ENCODE data around the gene DUSP28. TPM values are rescaled to one million over a fixed set of nuclear protein-coding genes. Genes with fewer than 3 reads are reported as not detected.

The DUSP28 gene
- total and polyA plus RNA-seq, 2 of the 13 experiments (the other 11 are each of a cell fraction or from before 2014, with no cell fraction given): 5.2 to 8.6 TPM

DNA sequence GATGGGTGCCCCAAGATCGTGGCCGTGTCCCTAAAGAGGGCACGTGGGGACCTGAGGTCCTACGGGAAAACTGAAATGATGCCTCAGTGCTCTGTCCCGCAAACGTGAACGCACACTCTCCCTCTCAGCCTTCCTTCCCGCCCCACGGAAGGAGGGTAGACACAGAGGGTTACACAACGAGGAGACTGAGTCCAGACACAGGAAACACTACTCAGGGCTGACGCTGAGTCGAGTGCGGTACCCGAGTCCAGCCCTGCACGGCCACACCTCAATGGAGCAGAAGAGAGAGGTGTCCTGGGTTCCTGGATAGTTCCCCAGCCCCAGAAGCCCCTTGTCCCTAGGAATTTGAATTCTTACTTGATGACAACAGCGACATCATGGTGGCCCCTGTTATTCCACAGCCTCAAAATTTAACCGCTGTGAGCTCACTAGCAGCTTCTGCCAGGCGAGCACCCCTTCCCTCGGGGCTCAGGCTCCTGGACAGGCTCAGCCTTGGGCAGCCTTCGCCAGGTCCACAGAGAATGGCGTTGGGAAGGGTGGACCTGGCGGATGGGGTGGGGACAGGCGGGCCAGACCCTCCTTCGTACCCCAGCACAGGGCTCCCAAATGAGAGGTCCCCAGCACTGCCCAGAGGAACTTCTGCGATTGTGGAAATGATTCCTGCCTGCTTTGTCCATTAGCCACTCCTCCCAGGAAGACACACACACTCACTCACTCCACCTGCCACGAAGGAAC lies 7.1 kb downstream of the DUSP28 start (continued):
- TF ChIP-seq ZNF354B (CRISPR knock-in tag; IDR thresholded peaks at IDR 0.05) (peak; percentile 32; the same call in 1 of the 2 replicates), TMF1 (CRISPR knock-in tag; IDR thresholded peaks at IDR 0.05; ENCODE audit: low read depth) (no peak), GATA4 (IDR thresholded peaks at IDR 0.05; ENCODE audit: borderline replicate concordance, low read depth) (0 out of 2 replicates have a peak, but pooled peaks have one; percentile 12), MAZ (IDR thresholded peaks at IDR 0.05; ENCODE audit: borderline replicate concordance, low read depth, low read length) (no peak), MAZ (CRISPR knock-in tag; IDR thresholded peaks at IDR 0.05; ENCODE audit: low read depth) (peak; percentile 1), ZNF263 (CRISPR knock-in tag; IDR thresholded peaks at IDR 0.05) (0 out of 2 replicates have a peak, but pooled peaks have one; percentile 8), BORCS8-MEF2B (CRISPR knock-in tag; IDR thresholded peaks at IDR 0.05) (0 out of 2 replicates have a peak, but pooled peaks have one; percentile 5), ZKSCAN1 (IDR thresholded peaks at IDR 0.05; ENCODE audit: low read length) (no peak), TGIF2 (CRISPR knock-in tag; IDR thresholded peaks at IDR 0.05) (peak; percentile 15; the same call in 1 of the 2 replicates), ZNF530 (CRISPR knock-in tag; IDR thresholded peaks at IDR 0.05; ENCODE audit: low read depth) (no peak), EP300 (IDR thresholded peaks at IDR 0.05; ENCODE audit: low read depth in 2 of 2, low read length in 2 of 2) (no peak), EP300 (CRISPR knock-in tag; IDR thresholded peaks at IDR 0.05; ENCODE audit: borderline replicate concordance) (no peak)
- TF ChIP-seq, protein P1, sequence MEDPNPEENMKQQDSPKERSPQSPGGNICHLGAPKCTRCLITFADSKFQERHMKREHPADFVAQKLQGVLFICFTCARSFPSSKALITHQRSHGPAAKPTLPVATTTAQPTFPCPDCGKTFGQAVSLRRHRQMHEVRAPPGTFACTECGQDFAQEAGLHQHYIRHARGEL (CRISPR knock-in tag; IDR thresholded peaks at IDR 0.05): no peak
- TF ChIP-seq, protein P2, sequence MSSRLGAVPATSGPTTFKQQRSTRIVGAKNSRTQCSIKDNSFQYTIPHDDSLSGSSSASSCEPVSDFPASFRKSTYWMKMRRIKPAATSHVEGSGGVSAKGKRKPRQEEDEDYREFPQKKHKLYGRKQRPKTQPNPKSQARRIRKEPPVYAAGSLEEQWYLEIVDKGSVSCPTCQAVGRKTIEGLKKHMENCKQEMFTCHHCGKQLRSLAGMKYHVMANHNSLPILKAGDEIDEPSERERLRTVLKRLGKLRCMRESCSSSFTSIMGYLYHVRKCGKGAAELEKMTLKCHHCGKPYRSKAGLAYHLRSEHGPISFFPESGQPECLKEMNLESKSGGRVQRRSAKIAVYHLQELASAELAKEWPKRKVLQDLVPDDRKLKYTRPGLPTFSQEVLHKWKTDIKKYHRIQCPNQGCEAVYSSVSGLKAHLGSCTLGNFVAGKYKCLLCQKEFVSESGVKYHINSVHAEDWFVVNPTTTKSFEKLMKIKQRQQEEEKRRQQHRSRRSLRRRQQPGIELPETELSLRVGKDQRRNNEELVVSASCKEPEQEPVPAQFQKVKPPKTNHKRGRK (CRISPR knock-in tag; IDR thresholded peaks at IDR 0.05): no peak
- TF ChIP-seq, protein P3, sequence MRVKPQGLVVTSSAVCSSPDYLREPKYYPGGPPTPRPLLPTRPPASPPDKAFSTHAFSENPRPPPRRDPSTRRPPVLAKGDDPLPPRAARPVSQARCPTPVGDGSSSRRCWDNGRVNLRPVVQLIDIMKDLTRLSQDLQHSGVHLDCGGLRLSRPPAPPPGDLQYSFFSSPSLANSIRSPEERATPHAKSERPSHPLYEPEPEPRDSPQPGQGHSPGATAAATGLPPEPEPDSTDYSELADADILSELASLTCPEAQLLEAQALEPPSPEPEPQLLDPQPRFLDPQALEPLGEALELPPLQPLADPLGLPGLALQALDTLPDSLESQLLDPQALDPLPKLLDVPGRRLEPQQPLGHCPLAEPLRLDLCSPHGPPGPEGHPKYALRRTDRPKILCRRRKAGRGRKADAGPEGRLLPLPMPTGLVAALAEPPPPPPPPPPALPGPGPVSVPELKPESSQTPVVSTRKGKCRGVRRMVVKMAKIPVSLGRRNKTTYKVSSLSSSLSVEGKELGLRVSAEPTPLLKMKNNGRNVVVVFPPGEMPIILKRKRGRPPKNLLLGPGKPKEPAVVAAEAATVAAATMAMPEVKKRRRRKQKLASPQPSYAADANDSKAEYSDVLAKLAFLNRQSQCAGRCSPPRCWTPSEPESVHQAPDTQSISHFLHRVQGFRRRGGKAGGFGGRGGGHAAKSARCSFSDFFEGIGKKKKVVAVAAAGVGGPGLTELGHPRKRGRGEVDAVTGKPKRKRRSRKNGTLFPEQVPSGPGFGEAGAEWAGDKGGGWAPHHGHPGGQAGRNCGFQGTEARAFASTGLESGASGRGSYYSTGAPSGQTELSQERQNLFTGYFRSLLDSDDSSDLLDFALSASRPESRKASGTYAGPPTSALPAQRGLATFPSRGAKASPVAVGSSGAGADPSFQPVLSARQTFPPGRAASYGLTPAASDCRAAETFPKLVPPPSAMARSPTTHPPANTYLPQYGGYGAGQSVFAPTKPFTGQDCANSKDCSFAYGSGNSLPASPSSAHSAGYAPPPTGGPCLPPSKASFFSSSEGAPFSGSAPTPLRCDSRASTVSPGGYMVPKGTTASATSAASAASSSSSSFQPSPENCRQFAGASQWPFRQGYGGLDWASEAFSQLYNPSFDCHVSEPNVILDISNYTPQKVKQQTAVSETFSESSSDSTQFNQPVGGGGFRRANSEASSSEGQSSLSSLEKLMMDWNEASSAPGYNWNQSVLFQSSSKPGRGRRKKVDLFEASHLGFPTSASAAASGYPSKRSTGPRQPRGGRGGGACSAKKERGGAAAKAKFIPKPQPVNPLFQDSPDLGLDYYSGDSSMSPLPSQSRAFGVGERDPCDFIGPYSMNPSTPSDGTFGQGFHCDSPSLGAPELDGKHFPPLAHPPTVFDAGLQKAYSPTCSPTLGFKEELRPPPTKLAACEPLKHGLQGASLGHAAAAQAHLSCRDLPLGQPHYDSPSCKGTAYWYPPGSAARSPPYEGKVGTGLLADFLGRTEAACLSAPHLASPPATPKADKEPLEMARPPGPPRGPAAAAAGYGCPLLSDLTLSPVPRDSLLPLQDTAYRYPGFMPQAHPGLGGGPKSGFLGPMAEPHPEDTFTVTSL (CRISPR knock-in tag; IDR thresholded peaks at IDR 0.05; ENCODE audit: borderline replicate concordance): no peak
- TF ChIP-seq, protein P4, sequence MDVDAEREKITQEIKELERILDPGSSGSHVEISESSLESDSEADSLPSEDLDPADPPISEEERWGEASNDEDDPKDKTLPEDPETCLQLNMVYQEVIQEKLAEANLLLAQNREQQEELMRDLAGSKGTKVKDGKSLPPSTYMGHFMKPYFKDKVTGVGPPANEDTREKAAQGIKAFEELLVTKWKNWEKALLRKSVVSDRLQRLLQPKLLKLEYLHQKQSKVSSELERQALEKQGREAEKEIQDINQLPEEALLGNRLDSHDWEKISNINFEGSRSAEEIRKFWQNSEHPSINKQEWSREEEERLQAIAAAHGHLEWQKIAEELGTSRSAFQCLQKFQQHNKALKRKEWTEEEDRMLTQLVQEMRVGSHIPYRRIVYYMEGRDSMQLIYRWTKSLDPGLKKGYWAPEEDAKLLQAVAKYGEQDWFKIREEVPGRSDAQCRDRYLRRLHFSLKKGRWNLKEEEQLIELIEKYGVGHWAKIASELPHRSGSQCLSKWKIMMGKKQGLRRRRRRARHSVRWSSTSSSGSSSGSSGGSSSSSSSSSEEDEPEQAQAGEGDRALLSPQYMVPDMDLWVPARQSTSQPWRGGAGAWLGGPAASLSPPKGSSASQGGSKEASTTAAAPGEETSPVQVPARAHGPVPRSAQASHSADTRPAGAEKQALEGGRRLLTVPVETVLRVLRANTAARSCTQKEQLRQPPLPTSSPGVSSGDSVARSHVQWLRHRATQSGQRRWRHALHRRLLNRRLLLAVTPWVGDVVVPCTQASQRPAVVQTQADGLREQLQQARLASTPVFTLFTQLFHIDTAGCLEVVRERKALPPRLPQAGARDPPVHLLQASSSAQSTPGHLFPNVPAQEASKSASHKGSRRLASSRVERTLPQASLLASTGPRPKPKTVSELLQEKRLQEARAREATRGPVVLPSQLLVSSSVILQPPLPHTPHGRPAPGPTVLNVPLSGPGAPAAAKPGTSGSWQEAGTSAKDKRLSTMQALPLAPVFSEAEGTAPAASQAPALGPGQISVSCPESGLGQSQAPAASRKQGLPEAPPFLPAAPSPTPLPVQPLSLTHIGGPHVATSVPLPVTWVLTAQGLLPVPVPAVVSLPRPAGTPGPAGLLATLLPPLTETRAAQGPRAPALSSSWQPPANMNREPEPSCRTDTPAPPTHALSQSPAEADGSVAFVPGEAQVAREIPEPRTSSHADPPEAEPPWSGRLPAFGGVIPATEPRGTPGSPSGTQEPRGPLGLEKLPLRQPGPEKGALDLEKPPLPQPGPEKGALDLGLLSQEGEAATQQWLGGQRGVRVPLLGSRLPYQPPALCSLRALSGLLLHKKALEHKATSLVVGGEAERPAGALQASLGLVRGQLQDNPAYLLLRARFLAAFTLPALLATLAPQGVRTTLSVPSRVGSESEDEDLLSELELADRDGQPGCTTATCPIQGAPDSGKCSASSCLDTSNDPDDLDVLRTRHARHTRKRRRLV (CRISPR knock-in tag; IDR thresholded peaks at IDR 0.05): 0 out of 2 replicates have a peak, but pooled peaks have one; percentile 9
